Lung microvascular endothelial cell (primary cell): ENCODE data around the gene WDR86. TPM values are rescaled to one million over a fixed set of nuclear protein-coding genes. Genes with fewer than 3 reads are reported as not detected.

Experiments
- DNase-seq, 2 donors: peaks; one replicate each; pipeline versions ENCODE4 v3.0.0 to v3.0.0-alpha.2; 2010; ENCODE audit warnings: low read depth in 2 of 2
- total RNA-seq: library from RNA; depleted of rRNA; stranded (reverse); fragments of >200 nt; gene quantifications from 2 replicates; pipeline ENCODE4 v1.2.1, GENCODE V29; 2014

The WDR86 gene
- total RNA-seq, 1 donor from 2014 or later, result not detected

DNA sequence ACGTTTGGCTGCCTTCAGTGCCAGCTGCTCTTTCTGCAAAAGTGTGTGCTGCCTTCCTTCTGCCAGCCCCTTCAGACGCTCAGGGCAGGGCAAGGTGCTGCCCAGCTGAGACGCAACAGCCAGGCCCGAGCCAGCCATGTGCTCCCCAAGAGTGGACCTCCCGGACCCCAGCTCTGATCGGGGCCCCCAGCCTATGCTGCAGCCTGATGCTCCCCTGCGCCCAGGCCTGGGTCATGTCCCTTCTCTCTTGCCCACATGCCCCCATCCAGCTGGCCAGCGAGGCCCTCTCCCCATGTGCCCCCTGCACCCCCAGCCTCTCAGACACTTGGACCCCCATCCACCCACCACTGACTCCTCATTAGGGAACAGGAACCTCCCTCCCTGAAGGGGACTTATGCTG, 17.8 kb downstream of the WDR86 start:
- DNase-seq, result no peak

DNA sequence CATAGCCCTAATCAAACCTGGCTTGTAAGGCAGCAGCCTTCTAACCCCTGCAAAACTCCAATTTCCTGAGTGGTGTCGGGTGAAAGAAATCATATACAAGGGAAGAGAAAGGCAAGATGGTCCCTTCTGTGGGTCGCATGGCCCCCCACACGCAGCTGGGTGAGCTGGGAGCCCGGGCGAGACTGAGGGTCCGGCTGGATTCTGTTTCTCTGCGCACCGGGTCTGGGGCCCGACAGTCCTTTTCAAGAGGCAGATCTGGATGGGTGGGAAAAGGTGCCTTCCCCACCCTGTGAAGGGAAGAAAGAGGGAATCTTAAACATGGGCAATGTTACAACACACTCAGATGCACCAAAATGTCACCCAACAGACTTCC, 18.5 kb downstream of the WDR86 start:
- DNase-seq, result no peak

DNA sequence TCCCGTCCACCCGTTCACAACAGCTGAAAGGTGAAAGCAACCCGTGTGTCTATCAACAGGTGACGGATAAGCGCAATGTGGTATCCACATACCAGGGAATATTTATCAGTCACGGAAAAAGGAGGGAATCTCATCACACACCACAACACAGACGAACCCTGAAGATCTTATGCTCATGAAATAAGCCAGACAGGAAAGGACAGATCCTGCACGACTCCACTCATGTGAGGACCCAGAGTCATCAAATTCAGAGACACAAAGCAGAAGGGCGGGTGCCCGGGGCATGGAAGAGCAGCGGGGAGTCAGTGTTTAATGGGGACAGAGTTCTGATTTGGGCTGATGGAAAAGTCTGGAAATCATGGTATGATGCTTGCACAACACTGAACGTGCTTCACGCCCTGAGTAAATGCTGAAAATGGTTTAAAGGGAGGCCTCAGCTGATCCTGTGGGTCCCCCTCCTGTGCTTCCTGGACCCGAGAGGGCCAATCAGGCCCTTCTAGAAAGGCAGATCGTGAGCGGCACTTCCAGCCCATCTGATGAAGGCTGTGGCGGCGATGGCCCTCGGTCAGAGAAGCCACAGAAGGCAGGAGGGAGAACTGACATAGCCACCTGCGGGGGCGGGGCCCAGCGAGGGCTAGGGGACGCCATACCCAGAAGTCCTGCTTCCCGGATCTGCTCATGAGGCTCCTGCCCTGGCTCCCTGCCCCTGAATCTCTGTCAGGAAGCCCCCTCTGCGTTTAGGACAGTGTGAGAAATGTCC, 19.1 kb downstream of the WDR86 start:
- no peak for DNase-seq

DNA sequence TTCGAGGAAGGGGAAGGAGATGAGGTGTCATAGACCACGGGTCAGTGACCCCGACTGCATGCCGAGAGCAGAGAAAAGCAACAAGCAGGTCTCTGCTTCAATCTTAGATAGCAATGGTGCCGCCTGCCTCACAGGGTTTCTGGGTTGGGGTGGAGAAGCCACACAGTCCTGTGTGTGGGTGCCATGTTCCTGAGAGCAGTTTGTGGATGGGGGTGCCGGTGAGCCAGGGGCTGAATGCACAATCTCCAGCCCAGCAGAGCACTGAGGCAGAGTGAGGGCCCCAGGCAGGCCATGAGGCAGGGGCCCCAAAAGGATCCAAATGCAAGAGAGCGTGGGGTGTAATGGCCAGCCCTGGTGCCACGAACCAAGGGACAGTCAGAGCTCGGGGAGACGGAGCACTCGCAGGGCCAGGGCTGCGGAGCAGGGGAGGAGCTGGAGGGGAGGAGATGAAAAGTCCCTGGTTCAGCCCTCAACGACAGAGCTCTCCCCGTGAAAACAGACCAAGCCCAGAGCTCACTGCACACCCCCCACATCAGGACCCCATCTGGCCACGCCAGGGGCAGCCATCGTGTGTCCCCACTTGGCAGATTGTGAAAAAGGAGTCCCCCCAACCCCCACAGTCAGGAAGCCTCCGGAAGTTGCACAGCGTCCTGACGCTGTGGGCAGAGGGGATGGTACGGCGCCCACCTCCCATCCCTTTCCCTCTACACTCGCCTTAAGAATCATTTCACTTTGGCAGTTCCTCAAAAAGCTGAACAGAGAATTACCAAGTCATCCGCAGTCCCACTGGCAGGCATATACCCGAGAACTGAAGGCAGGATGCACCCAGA, 19.9 kb downstream of the WDR86 start:
- no peak for DNase-seq

DNA sequence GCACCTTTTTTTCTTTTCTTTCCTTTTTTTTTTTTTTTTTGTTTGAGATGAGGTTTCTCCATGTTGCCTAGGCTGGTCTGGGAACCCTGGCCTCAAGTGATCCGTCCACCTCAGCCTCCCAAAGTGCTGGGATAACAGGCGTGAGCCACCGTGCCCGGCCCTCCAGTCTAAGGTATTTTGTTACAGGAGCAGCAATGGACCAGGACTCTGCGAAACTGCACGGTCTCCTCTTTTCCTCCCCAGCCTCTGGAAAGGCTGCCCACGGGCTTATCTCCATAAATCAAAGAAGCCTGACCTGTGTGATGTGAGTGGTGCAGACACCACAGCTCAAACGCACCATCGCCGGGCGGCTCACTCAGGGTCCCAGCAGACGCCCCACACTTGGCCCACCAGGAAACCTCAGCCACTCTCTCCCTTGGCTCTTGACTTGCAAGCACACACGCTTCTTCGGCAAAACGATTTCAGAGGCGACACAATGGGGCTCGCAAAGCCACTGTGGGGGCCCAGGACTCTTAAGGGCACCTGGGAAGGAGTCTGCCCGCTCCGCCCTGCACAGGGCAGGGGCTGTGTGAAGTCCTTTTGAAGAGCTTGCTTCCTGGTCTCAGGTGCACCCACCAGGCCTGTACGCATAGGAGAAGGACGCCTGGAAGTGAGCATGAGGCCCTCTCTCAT, 20.6 kb downstream of the WDR86 start:
- DNase-seq, result no peak

DNA sequence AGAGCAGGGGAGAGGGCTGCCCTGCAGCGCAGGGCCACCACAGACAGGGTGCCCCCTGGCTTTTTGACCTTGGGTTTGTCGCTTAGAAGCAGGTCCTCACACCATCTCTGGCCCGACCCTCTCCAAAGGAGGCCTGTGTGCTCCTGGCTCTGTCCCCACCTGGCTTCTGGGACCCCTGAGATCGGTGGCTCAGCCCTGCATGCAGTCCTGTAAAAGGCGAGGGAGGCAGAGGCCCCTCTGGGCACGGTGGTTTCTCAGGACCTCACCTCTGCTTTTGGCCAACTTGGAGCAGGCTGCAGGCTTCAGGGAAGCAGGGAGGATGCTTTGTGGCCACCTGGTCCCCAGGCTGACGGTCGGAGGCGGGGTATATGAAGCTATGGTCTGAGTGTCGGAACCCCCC, 21.4 kb downstream of the WDR86 start:
- no peak for DNase-seq

DNA sequence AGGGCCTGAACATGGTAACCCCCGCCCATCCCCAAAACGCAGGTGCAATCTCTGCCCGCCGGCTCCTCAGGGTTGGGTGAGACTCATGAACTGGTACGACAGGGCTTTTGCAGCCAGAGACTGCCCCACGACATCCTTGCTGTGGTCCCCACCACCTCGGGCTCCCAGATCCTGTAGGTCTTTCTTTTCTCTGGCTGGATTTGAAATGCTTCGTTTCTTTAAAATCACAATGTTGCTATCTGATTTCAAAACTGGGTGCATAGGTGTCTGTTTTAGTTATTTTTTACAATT, 21.9 kb downstream of the WDR86 start:
- no peak for DNase-seq

DNA sequence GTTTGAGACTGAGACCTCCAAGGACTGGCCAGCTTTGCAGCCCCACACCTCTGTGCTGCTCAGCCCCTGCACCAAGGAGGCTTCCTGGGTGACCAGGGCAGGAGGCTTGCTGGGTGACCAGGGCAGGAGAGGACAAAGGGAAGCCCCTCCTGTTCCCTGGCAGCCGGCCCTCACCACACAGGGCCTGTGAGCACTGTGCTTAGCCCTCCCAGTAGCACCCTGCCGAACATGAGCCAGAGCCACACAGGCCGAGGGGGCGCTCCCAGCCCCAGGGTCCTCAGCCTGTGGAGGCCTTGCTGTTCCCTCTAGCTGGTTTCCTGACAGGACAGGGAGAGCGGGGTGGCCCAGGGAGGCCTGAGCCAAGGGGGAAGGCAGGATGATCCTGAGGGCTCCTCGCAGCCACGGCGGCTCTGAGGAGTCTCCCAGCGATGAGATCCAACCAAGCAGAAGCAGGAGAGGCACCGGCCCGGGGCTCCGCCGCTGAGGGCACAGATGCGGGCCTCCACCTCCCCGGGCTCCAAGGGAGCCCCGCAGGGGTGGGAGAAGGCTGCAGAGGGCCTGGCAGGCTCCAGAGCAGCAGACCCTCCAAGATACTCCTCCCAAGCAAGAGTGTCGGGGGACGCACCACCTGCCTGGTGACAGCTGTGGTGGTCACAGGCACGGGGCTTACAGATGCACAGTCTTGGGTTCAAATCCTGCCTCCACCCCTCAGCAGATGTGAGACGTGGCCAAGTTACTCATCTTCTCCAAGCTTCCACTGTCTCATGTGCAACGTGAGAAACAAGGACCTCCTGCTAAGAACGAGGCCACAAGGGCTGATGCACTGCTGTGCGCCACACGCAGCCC, 22.5 kb downstream of the WDR86 start:
- DNase-seq, result no peak

DNA sequence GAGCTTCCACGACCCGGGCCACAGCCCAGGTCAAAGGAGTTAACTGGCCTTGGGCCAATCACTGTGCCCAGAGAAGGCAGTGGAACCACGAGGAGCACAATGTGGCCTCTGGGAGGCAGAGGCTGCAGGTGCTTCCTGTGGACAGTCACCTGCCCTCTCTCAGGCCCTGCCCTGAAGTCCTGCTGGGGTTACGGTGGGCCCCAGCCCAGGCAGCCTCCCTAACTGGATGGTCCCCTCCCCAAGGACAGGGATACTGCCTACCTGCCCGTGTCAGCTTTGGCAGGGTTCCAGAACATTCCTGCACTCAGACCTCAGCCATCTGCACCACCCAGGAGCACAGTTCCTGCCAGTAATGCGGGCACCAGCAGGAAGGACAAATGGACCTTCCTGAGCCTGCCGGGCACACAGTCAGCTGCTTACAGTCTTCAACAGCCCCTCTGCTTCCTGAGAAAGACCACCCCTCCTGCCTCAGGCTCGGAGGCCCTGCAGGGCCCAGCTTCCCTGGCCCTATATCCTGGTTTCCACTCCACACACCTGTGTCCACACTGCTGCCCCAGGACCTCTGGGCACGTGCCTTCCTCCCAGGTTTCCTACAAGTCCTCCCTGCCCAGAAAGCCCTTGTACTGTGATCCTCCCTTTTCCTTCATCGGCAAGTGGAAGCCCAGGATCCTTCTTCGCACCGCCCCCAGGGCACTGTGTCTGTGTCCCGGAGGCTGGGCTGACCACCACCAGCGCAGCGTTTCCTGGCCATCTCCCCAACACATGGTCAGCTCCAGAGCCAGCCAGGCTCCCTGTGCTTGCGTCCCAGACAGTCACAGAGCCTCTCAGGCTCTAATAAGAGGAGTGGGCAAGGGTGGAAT, 23.3 kb downstream of the WDR86 start:
- DNase-seq, result no peak

DNA sequence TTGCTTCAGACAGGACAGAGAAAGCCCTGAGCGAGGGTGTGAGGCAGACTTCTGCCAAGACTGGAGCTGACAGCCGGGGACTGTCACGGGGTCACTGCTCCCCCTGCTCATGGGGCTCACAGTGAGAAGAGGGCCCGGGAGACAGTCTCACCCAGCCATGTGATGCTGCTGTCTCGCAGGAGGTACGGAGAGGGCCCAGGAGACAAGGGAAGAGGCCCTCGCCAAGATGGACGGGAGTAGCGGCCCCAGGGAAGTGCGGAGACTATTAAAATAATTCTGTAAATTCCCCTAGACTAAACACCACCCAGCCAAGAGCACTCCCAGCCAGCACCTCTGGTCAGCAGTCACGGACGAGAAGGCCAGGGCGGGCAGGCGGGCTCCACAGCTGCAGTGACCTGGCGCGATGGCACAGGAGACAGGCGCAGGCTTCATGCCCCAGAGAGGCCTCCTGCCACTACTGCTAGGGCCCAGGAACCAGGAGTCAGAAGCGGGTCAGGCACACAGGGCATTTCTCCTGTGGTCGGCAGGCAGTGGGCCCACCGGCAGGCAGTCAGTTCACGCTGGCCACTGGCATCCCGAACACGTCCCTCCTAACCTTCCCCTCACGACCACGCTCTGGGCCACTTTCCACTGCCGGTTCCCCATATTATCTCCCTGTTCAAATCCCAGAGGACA, 24.1 kb downstream of the WDR86 start:
- DNase-seq, result no peak

DNA sequence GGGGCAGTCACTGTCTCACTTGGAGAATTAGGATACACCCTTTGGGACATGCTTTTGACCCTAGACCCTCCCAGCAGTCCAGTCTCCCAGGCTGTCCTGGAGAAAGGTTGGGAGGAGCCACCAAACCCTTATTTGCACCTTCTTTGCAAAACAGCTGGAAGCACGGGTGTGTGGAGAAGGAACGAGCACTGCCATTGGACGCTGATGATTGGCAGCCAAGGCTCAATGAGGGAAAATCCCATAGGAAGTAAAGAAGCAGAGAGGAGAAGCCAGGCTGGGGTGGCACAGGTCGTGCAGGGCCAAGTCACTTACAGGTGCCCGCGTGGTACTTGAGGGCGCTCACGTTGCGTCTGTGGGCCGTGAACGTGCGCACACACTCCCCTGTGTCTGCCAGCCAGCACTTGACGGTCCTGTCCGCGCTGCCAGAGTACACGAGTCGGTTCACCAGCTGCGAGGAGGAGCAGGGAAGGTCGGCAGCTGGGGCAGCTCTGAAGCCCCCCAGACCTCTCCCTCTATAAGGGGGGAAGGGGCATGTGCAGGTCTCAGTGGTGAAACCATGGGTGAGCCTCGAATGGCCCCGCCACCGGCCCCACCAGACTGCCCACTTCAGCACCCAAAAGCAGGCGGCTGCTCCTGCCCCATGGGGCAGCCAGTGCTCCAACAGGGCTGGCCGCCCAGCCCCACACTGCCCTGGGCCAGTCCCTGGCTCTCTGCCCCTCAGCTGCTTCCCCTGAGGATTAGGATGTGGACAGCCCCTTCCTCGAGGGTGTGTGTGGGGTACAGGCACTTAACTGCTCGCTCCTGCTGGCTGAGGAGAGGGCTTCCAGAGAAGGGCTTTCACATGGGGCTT, 24.8 kb downstream of the WDR86 start:
- DNase-seq, result no peak

DNA sequence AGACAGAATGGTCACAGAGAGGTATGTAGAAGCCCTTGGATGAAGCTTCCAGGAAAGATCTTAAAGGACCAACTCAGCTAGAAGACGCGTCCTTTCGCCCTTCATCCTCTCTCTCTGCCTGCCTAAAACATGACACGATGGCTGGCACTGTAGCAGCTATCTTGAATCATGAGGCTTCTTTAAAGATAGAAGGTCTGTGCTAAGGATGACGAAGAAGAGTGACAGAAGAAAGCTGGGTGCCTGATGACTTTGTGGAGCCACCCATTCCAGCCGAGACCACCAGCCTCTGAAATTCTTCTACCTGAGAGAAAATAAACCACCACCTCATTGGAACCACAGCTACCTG, 25.5 kb downstream of the WDR86 start:
- no peak for DNase-seq

DNA sequence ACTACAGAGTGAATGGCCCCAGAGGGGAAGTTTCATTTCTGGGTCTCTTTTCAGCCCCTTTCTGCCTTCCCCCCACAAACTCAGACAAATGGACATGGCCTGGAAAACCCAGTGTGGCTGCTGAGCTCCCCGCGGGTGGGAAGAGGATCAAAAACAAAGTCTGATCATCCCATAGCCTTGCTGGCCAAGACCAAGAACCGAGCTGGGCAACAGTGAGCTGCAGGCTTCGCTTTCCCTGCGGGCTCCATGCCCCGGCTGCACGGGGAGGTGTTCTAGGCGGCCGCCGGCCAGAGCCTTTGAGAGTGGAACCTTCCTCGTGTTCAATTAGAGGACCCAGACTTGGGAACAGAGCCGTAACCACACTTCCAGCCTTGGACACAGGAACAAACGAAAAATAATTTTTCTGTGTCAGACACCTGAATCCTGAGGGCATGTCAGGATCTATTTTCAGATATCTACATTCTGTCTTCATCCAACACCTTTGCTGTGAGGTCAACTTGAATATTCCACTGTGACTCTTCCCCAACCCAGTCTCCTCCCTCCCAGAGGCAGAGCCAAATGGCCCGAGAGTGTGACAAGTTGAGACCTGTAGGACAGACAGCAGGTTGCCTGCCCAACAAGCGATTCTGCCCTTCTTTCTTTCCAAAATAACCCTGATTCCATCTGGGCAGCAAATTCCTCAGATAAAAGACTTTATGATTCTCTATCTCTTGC, 26.0 kb downstream of the WDR86 start:
- DNase-seq, result no peak

DNA sequence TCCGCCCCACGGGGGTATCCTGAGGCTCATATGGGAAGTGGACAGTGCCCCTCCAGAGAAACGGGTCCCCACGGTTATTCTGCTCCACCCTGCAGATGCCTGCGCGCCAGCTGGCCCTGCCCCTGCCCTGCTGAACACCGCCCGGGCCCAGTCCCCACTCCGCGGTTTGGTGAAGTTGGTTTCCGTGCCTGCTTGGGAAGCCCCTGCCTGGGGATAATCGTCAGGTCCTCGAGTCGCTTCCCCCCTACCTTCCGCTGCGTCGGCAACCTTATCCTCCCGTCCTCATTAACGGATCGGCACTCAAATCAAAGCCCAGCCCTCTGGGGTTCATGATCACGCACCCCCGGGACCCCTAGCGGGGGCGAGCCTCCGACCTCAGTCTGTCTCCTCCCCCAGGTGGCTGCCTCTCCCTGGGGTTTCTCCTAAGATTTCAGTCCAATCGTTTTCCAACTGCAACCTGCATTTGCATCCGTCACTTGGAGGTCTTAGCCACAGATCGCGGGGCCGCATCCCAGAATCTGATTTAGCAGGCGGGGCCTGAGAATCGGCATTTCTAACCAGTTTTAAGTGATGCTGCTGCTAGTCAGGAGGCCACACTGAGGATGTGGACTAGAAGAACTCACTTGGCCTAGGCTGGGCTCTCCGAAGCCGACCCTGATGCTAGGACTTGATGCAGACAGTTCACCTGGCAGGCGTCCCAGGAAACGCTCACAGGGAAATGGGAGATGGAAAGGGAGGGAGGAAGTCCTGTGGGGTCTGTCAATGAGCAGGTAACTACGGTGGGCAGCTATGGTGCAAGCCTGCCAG, 27.6 kb downstream of the WDR86 start:
- no peak for DNase-seq

DNA sequence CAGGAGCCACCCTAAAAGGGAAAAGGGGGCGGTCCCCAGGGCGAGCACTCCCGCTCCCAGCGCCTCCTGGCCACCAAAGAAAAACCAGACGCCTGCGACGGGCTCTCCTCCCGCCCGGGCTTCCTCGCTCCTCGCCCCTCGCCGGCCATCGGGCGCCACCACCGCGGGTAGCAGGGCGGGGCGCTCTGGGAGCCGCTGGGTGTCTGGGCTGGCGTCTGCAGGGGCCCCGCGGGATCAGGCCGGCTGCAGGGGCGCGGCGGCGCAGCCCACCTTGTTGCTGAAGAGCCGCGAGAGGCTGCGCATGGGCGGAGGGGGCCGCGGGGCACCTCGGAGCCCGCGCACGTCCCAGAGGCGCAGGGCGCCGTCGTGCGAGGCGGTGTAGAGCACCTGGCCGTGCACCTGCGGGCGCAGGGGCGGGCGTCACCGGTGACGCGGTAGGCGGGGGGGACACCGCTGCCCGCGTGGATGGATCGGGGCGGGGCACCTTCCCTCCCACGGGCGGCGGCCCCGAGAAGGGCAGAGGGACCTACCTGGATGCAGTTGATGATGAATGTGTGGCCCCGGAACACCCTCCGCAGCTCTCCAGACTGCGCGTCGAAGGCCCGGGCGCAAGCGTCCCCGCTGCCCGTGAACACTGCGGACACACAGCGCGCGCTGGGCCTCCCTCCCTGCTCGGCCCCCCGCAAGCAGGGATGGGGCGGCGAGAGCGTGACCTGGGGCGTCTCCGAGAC, 28.3 kb downstream of the WDR86 start:
- DNase-seq, result no peak

DNA sequence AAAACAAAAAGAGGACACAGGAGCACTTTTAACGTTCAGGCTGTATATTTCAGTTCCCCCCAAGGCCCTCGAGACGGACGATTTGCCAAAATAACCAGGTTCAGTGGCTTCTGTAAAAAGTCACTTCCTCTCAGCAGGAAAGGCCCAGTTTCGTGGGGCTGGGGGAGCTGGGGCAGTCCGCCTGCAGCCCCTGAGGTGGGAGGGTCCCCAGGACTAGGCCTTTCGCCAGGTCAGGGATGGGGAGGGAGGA, 28.8 kb downstream of the WDR86 start:
- DNase-seq, result no peak
